Pancreas (tissue), 10 donors: ENCODE results near the gene DUSP22. TPM values are rescaled to one million over a fixed set of nuclear protein-coding genes. Genes with fewer than 3 reads are reported as not detected.

Experiments
- ATAC-seq, 4 donors: fragments of 200-7000 bp; cut with Tn5 transposase; one replicate each; pipeline versions ENCODE4 v1.8.0 to v1.9.1; 2020; ENCODE audit warnings: mild to moderate bottlenecking in 4 of 4, moderate library complexity in 4 of 4
- DNase-seq, 6 donors: peaks; one replicate each; pipeline ENCODE4 v3.0.0-alpha.2; 2020
- FAIRE-seq: peaks from 2 replicates; lab custom pipeline; 2012; peaks lifted over from hg19 to GRCh38; lab: Jason Lieb, UNC
- H3K27ac ChIP-seq, 4 donors: fragments of 200-600 bp; sonication (generic); 1 replicate in 3 of 4; 2 replicates in 1 of 4; pipeline versions ENCODE4 v1.5.0 to v1.8.0; 2020
- H3K27me3 ChIP-seq, 4 donors: fragments of 200-600 bp; one replicate each; pipeline ENCODE4 v1.8.0; 2021
- H3K36me3 ChIP-seq, 3 donors: fragments of 200-600 bp; sonication (generic) in 1 of 3; one replicate each; pipeline versions ENCODE4 v1.5.0 to v1.8.0; 2020 to 2021
- H3K4me1 ChIP-seq, 3 donors: fragments of 200-600 bp; one replicate each; pipeline ENCODE4 v1.8.0; 2021
- H3K4me3 ChIP-seq, 4 donors: fragments of 200-600 bp; sonication (generic) in 2 of 4; one replicate each; pipeline versions ENCODE4 v1.5.0 to v1.8.0; 2020 to 2021
- H3K9me3 ChIP-seq, 4 donors: fragments of 200-600 bp; one replicate each; pipeline ENCODE4 v1.8.0; 2021
- CTCF ChIP-seq, 4 donors: fragments of 200-600 bp; sonication (generic) in 3 of 4; IDR thresholded peaks; one replicate each; pipeline versions ENCODE4 v1.5.0 to v1.8.0; 2021; ENCODE audit warnings: antibody characterized with exemption in 4 of 4
- WGBS, 2 donors: extraction: QIAGEN DNeasy Blood & Tissue Kit; methylation state at CpG; one replicate each; pipeline ENCODE4 v1.1.7; 2013; 5-methylcytosine and 5-hydroxymethylcytosine counted together
- intact Hi-C, 3 donors: fragments of 100-400 bp; cut with DNase I; formaldehyde crosslinking; loops; one replicate each; pipeline versions ENCODE4 v1.11.1 to v1.14.2; 2022
- polyA plus RNA-seq, 2 donors: library from polyadenylated mRNA; stranded (reverse); fragments of 200-250 nt; gene quantifications; one replicate each; pipeline ENCODE4 v1.2.3, GENCODE V29; 2013
- total RNA-seq, 6 donors: library from RNA; stranded (reverse); fragmentation: NEBNext Ultra II Directional in 4 of 6; extraction: Animal tissue kit (Norgen Biotek cat#: 25700) in 4 of 6; gene quantifications; one replicate each; pipeline versions ENCODE4 v1.2.1 to v1.2.4, GENCODE V29; 2021 to 2023
- donor health status: healthy with polysubstance abuse.
- donor health status: DM: no; HTN: no; CAD: no; lungs with moderate emphysema.
- donor health status: DM: no; HTN: no; CAD: no.
- donor health status: control.
- donor health status: control.
- donor health status: Bipolar disorder and iron deficiency.
- donor health status: DM: yes; HTN: yes; CAD: no.
- donor health status: DM: no; HTN: no; CAD: no.
- donor health status: DM: no; HTN: no; CAD: no.
- donor health status: DM: yes; HTN: yes; CAD: no.

DUSP22 gene
- total and polyA plus RNA-seq, 8 donors = 16.4 to 32.9 (median 24.6) TPM

GRCh38 chr6:329888-330691 lies 37.8 kb downstream of the DUSP22 start:
- intact Hi-C loops = no loop called here
- ATAC-seq (no peak), FAIRE-seq (no peak), DNase-seq (peak in 1 of 6 donors; percentile 50)
- H3K4me1 ChIP-seq = peaks cover 0 to 5% (median 4%) of the 10 kb centered on the region in 3 donors
- H3K9me3 ChIP-seq = no peaks in the 10 kb centered on the region
- H3K27me3 ChIP-seq = no peaks in the 10 kb centered on the region
- no peak overlapping the region for H3K27ac ChIP-seq
- WGBS, 2 donors = 73 to 75% methylated on average over 15 of the region's 15 CpGs
- H3K36me3 ChIP-seq = no peaks in the 10 kb centered on the region
- TF ChIP-seq CTCF (IDR thresholded peaks at IDR 0.05) = no peak
- no peak overlapping the region for H3K4me3 ChIP-seq

GRCh38 chr6:330948-331347 lies 38.7 kb downstream of the DUSP22 start:
- no peak for FAIRE-seq
- no peak for ATAC-seq
- WGBS, 2 donors = 60 to 62% methylated on average over 8 of the region's 8 CpGs
- Histone ChIP-seq H3K4me1 (peaks cover 0 to 5% (median 4%) of the 10 kb centered on the region in 3 donors), H3K27me3 (no peaks in the 10 kb centered on the region), H3K36me3 (no peaks in the 10 kb centered on the region), H3K9me3 (no peaks in the 10 kb centered on the region), H3K27ac (no peak overlapping the region), H3K4me3 (no peak overlapping the region)
- DNase-seq = no peak
- intact Hi-C loops = no loop called here
- TF ChIP-seq CTCF (IDR thresholded peaks at IDR 0.05) = no peak

GRCh38 chr6:331622-332521 lies 39.6 kb downstream of the DUSP22 start:
- H3K36me3 ChIP-seq = no peaks in the 10 kb centered on the region
- 58 to 61% methylated on average over 13 of the region's 13 CpGs for WGBS, 2 donors
- FAIRE-seq (no peak), DNase-seq (peak in 1 of 6 donors; percentile 60), ATAC-seq (peak in 2 of 4 donors; percentile 9 to 17)
- no peaks in the 10 kb centered on the region for H3K27me3 ChIP-seq
- H3K4me1 ChIP-seq = peaks cover 0 to 5% (median 4%) of the 10 kb centered on the region in 3 donors
- H3K4me3 ChIP-seq = no peak overlapping the region
- H3K27ac ChIP-seq = no peak overlapping the region
- H3K9me3 ChIP-seq = no peaks in the 10 kb centered on the region
- intact Hi-C loops = no loop called here
- no peak for TF ChIP-seq CTCF (IDR thresholded peaks at IDR 0.05)

- intact Hi-C loops = no loop called here
- FAIRE-seq = no peak
- Histone ChIP-seq H3K9me3 (no peaks in the 10 kb centered on the region), H3K36me3 (no peaks in the 10 kb centered on the region), H3K4me1 (peaks cover 0 to 5% (median 4%) of the 10 kb centered on the region in 3 donors), H3K27me3 (no peaks in the 10 kb centered on the region), H3K4me3 (no peak overlapping the region), H3K27ac (no peak overlapping the region)
- 72 to 77% methylated on average over 7 of the region's 7 CpGs for WGBS, 2 donors
- ATAC-seq = peak in 1 of 4 donors; percentile 10
- no peak for TF ChIP-seq CTCF (IDR thresholded peaks at IDR 0.05)
- DNase-seq = peak in 1 of 6 donors; percentile 39
Observed at GRCh38 chr6:332671-333070, 40.4 kb downstream of the DUSP22 start.
